Suprapubic skin (tissue), 4 donors: ENCODE measurements around the gene PRKRIP1. TPM values are rescaled to one million over a fixed set of nuclear protein-coding genes. Genes with fewer than 3 reads are reported as not detected.
"Not testable (repeated sequence)": the region's sequence is repeated elsewhere in the genome, so short reads cannot be mapped to it uniquely, and the experiment has no call there.

Experiments used
- DNase-seq, 2 donors: peaks; one replicate each; pipeline ENCODE4 v3.0.0-alpha.2; 2019; ENCODE audit warnings: low spot score in 2 of 2
- H3K27ac ChIP-seq: fragments of 200-600 bp; sonication (generic); one replicate; pipeline ENCODE4 v1.5.1; 2019
- H3K27me3 ChIP-seq: fragments of 200-600 bp; sonication (generic); one replicate; pipeline ENCODE4 v1.5.1; 2019
- H3K36me3 ChIP-seq: fragments of 200-600 bp; sonication (generic); one replicate; pipeline ENCODE4 v1.5.1; 2019
- H3K4me1 ChIP-seq: fragments of 200-600 bp; sonication (generic); one replicate; pipeline ENCODE4 v1.5.1; 2019
- H3K4me3 ChIP-seq: fragments of 200-600 bp; sonication (generic); one replicate; pipeline ENCODE4 v1.5.1; 2019; ENCODE audit warnings: mild to moderate bottlenecking
- H3K9me3 ChIP-seq: fragments of 200-600 bp; sonication (generic); one replicate; pipeline ENCODE4 v1.5.1; 2019
- EP300 ChIP-seq: sonication (generic); formaldehyde crosslinking; IDR thresholded peaks from one replicate; pipeline ENCODE4 v1.6.1; 2017; ENCODE audit warnings: antibody characterized with exemption
- POLR2A ChIP-seq, 2 donors: fragments of 450-650 bp; IDR thresholded peaks; one replicate each; pipeline ENCODE4 v1.6.1; 2017; ENCODE audit warnings: antibody characterized with exemption in 2 of 2, mild to moderate bottlenecking in 2 of 2, moderate library complexity in 2 of 2
- POLR2AphosphoS5 ChIP-seq, 3 donors: sonication (generic); formaldehyde crosslinking; IDR thresholded peaks; one replicate each; pipeline ENCODE4 v1.6.1; 2017; ENCODE audit warnings: antibody characterized with exemption in 3 of 3
- WGBS: methylation state at CpG from one replicate; pipeline ENCODE4 v1.1.5; 2018; 5-methylcytosine and 5-hydroxymethylcytosine counted together
- total RNA-seq, 4 donors: library from RNA; depleted of rRNA; stranded (reverse); fragments of >200 nt; gene quantifications; one replicate each; pipeline ENCODE4 v1.1.0, GENCODE V29; 2016
- TF ChIP-seq, protein P1 (sequence below), 2 donors: fragments of 200-600 bp in 1 of 2; fragments of 450-650 bp in 1 of 2; sonication (generic) in 1 of 2; IDR thresholded peaks; one replicate each; pipeline ENCODE4 v1.5.1; 2016 to 2019; ENCODE audit warnings: antibody characterized with exemption in 2 of 2, mild to moderate bottlenecking in 1 of 2, moderate library complexity in 1 of 2

PRKRIP1 gene
- total RNA-seq, 4 donors from 2014 or later = 21.5 to 54.7 (median 23.3) TPM

DNA sequence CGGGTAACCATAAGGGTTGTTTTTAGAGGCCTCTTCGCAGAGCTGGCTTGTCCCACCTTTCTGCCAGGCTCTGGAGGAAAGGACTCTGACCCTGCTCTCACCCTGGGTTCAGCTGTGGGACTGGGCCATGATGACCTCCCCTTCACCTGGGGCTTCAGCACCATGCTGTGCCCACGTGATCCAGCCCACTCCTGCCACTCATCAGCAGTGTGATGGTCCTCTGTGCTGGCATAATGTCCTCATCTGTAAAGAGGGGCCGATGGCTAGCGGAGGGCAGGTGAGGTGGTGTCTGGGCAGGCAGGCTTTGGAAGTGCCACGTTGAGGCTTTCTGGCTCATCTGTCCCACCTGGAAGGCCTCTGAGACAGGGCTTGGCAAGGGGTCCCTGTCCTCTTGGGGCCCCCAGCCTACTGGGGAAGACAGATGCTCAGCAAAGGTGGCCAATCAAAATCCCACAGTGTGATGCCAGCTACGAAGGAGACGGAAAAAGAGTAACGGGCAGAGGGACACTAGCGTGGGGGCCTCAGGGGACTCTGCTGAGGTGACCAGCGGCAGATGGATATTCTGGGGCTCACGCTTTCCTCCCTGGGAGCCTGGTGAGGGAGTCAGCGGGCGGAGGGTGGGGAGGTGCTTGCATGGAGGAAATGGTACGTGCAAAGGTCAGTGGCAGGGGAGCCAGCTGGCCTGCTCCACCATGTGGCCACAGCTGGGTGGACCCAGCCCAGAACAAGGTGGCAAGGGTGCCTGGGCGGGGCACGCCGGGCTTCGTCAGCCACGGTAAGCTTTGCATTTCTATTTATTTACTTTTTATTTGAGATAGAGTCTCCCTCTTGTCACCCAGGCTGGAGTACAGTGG is 74.0 kb downstream of the PRKRIP1 start:
- Histone ChIP-seq H3K4me1 (peaks cover 21% of the 10 kb centered on the region), H3K9me3 (no peaks in the 10 kb centered on the region), H3K4me3 (no peak overlapping the region), H3K27me3 (no peaks in the 10 kb centered on the region), H3K36me3 (peaks cover 58% of the 10 kb centered on the region), H3K27ac (no peak overlapping the region)
- TF ChIP-seq POLR2AphosphoS5 (IDR thresholded peaks at IDR 0.05) (no peak), EP300 (no peak), POLR2A (IDR thresholded peaks at IDR 0.05) (no peak)
- TF ChIP-seq, protein P1, sequence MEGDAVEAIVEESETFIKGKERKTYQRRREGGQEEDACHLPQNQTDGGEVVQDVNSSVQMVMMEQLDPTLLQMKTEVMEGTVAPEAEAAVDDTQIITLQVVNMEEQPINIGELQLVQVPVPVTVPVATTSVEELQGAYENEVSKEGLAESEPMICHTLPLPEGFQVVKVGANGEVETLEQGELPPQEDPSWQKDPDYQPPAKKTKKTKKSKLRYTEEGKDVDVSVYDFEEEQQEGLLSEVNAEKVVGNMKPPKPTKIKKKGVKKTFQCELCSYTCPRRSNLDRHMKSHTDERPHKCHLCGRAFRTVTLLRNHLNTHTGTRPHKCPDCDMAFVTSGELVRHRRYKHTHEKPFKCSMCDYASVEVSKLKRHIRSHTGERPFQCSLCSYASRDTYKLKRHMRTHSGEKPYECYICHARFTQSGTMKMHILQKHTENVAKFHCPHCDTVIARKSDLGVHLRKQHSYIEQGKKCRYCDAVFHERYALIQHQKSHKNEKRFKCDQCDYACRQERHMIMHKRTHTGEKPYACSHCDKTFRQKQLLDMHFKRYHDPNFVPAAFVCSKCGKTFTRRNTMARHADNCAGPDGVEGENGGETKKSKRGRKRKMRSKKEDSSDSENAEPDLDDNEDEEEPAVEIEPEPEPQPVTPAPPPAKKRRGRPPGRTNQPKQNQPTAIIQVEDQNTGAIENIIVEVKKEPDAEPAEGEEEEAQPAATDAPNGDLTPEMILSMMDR (IDR thresholded peaks at IDR 0.05) = no peak
- DNase-seq = peak in 1 of 2 donors; percentile 76
- 78% methylated on average over 16 of the region's 20 CpGs for WGBS

DNA sequence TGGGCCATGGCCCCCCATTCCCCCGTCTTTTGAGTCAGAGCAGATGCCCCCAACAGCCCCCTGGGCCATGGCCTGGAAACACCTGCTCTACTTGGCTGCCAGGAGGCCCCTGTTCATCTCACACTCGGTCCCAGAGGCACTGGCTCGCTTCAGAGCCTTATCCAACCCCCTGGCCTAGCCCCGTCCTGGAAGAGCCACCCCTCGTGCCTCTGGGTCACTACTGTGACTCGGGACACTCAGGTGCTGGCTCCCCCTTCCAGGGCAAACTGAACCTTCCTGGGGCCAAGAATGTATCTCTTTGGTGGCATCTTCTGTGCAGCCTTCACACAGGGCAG is 75.6 kb downstream of the PRKRIP1 start:
- TF ChIP-seq POLR2AphosphoS5 (IDR thresholded peaks at IDR 0.05) (no peak), POLR2A (IDR thresholded peaks at IDR 0.05) (no peak), EP300 (no peak)
- TF ChIP-seq, protein P1 (IDR thresholded peaks at IDR 0.05) = no peak
- H3K36me3 ChIP-seq = peaks cover 62% of the 10 kb centered on the region
- no peaks in the 10 kb centered on the region for H3K9me3 ChIP-seq
- H3K27me3 ChIP-seq = no peaks in the 10 kb centered on the region
- WGBS = 86% methylated on average over 5 of the region's 6 CpGs
- peaks cover 5% of the 10 kb centered on the region for H3K4me1 ChIP-seq
- DNase-seq = peak in 1 of 2 donors; percentile 68
- no peak overlapping the region for H3K27ac ChIP-seq
- H3K4me3 ChIP-seq = no peak overlapping the region

DNA sequence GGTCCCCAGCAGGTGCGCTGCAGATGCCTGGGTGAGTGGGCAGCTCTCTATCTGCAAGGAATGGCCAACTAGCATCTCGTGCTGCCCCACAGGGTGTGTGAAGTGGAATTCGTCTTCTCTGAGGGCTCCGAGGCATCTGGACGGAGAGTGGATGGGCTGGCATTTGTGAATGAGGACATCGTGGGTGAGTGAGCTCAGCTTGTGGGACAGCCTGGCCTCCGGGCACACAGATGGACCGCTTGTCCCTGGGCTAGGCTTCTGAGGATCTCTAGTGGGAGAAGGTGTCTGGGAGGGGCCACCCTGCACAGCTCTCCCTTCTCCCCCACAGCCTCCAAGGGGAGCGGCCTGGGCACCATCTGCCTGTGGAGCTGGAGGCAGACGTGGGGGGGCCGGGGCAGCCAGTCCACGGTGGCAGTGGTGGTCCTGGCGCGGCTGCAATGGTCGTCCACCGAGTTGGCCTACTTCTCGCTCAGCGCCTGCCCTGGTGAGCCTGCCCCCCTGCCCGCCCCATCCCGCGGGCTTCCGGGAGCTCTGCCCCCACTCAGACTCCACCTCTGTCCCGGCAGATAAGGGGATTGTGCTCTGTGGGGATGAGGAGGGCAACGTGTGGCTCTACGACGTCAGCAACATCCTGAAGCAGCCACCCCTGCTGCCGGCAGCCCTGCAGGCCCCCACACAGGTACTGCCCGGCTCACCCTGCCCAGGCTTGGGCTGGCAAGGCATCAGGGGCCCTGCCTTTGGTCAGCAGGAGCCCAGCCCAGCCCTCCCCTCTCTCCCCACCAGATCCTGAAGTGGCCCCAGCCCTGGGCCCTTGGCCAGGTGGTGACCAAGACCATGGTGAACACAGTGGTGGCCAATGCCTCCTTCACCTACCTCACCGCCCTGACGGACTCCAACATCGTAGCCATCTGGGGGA is 76.2 kb downstream of the PRKRIP1 start:
- Histone ChIP-seq H3K27ac (no peak overlapping the region), H3K9me3 (no peaks in the 10 kb centered on the region), H3K4me1 (no peaks in the 10 kb centered on the region), H3K27me3 (no peaks in the 10 kb centered on the region), H3K36me3 (peaks cover 62% of the 10 kb centered on the region), H3K4me3 (no peak overlapping the region)
- DNase-seq = peak in 1 of 2 donors; percentile 64
- no peak for TF ChIP-seq EP300
- no peak for TF ChIP-seq POLR2AphosphoS5 (IDR thresholded peaks at IDR 0.05)
- TF ChIP-seq, protein P1 (IDR thresholded peaks at IDR 0.05) = no peak
- no peak for TF ChIP-seq POLR2A (IDR thresholded peaks at IDR 0.05)
- WGBS = 75% methylated on average over 15 of the region's 31 CpGs

DNA sequence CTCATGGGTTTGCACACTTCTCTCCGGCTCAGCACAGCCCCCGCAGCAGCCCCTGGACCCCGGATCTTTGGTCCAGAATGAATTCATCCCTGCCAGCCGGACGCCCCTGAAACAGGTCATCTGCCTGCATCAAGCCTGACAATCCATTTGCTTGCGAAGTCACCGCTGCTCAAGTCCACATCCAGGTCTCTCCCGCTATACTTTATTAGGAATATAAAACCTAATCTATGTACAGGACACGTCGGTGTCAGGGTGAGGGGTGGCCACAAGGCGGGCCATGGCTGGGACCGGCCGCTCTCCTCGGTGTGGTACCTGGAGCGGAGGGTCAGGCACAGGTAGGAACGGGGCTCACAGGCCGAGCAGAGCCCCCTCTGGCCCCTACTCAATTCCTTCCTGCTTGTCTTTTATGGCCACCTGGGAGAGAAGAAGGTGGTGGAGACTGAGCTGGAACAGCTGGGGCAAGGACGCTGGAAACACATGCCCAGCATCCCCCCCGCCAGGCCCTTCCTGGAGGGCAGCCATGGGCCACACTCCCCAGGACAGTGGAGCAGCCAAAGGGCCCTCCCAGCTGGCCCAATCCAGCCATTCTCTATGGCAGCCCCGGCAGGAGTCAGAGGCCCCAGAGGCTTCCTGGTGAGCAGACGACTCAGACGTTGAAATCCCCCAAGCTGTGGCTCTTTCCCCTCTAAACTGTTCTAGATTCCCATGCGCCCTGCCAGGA is 77.3 kb downstream of the PRKRIP1 start:
- peak; percentile 55 to 56 for DNase-seq
- TF ChIP-seq POLR2AphosphoS5 (IDR thresholded peaks at IDR 0.05) = no peak
- TF ChIP-seq, protein P1 (IDR thresholded peaks at IDR 0.05) = no peak
- no peaks in the 10 kb centered on the region for H3K27me3 ChIP-seq
- no peaks in the 10 kb centered on the region for H3K9me3 ChIP-seq
- H3K4me1 ChIP-seq = no peaks in the 10 kb centered on the region
- H3K36me3 ChIP-seq = peaks cover 60% of the 10 kb centered on the region
- 86% methylated on average over 21 of the region's 23 CpGs for WGBS
- no peak overlapping the region for H3K27ac ChIP-seq
- no peak overlapping the region for H3K4me3 ChIP-seq

DNA sequence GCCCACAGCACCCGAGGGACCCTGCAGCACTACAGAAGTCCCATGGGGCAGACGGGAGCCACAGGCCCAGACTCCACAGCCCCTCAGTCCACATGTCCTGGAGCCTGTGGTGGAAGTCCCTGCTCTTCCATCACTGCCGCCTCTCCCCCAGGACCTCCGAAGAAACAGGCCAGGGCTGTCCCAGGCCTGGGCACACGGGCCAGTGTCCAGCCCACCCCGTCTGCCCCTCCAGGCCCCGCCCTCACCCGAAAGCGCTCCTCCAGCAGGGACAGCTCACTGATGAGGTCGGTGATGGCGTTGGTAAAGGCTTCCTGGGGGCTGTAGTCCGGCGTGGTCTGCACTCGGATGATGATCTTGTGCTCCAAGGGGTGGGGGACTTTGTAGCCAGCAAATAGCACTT is 78.0 kb downstream of the PRKRIP1 start:
- peaks cover 54% of the 10 kb centered on the region for H3K36me3 ChIP-seq
- not testable (repeated sequence) for H3K4me3 ChIP-seq, H3K4me1 ChIP-seq, H3K27me3 ChIP-seq, H3K27ac ChIP-seq, H3K9me3 ChIP-seq
- no CpG with 5 or more reads among the region's 14 CpGs for WGBS
- peak; percentile 33 to 50 for DNase-seq

DNA sequence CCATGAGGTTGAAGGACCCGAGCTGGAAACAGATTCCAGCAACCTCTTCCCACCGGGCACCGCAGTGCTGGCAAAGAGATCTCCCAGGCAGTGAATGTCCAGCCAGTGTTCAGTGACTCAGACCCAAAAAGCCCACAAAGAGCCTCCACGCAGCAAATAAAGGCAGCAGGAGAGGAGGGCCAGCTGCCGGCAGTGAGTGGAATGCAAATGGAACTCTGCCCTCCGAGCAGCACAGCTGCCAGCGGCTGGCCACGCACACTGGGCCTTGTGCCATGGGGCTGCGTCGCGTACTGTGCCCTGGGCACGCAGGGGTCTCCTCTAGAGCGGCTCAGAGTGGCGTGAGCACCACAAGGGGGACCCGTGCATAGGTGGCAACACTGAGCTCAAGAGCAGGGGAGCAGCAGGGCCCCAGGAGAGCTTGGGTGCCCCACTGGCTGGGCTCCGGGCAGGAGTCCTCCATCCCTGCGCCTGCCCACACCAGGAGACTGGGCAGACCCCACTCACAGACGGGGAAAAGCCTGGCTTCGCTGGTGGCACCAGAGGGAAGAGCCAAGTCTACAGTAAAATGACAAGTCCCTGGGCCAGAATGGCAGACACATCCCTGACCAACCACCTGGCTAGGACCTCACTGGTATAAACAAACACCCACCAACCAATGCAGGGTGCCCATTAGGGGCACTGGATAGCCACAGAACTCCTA is 78.7 kb downstream of the PRKRIP1 start:
- peak; percentile 17 to 24 for DNase-seq
- not testable (repeated sequence) for H3K27me3 ChIP-seq, H3K4me1 ChIP-seq, H3K9me3 ChIP-seq, H3K27ac ChIP-seq, H3K4me3 ChIP-seq
- peaks cover 46% of the 10 kb centered on the region for H3K36me3 ChIP-seq
- WGBS = no CpG with 5 or more reads among the region's 19 CpGs
